GM12878 (cell line): ENCODE results near the gene MSL1. TPM values are rescaled to one million over a fixed set of nuclear protein-coding genes. Genes with fewer than 3 reads are reported as not detected.

Experiments
- CBFB ChIP-seq: IDR thresholded peaks from 2 replicates; pipeline ENCODE4 v1.6.1; 2016; ENCODE audit warnings: antibody characterized with exemption, low read depth
- CBX5 ChIP-seq: sonication (generic); IDR thresholded peaks from 2 replicates; pipeline ENCODE4 v1.6.1; 2016; ENCODE audit warnings: low read depth, moderate library complexity, mild to moderate bottlenecking, inconsistent platforms
- CEBPB ChIP-seq, 2 experiments: fragments of 150-350 bp in 1 of 2; IDR thresholded peaks; 2 replicates each; pipeline ENCODE4 v1.6.1; 2012 to 2014; ENCODE audit warnings: low read depth in 2 of 2, low read length in 2 of 2, borderline replicate concordance in 1 of 2, inconsistent platforms in 1 of 2
- CHD1 ChIP-seq: IDR thresholded peaks from 2 replicates; pipeline ENCODE4 v1.6.1; 2012; ENCODE audit warnings: low read depth, low read length, improper control_type of control experiment
- E4F1 ChIP-seq: fragments of 450-650 bp; IDR thresholded peaks from 2 replicates; pipeline ENCODE4 v1.6.1; 2018; ENCODE audit warnings: borderline replicate concordance, mild to moderate bottlenecking; ENCODE audit not compliant: partially characterized antibody
- HSF1 ChIP-seq: fragments of 150-350 bp; IDR thresholded peaks from 2 replicates; pipeline ENCODE4 v1.6.1; 2014; ENCODE audit warnings: mild to moderate bottlenecking, low read depth, low read length
- KAT2A ChIP-seq: conservative IDR thresholded peaks from 2 replicates; pipeline ENCODE4 v1.6.1; 2011; ENCODE audit warnings: low read depth, low read length; ENCODE audit not compliant: control insufficient read depth
- MYB ChIP-seq: fragments of 150-350 bp; IDR thresholded peaks from 2 replicates; pipeline ENCODE4 v1.6.1; 2014; ENCODE audit warnings: mild to moderate bottlenecking, low read depth, low read length, borderline replicate concordance
- NFYB ChIP-seq: IDR thresholded peaks from 2 replicates; pipeline ENCODE4 v1.6.1; 2011; ENCODE audit warnings: low read depth, mild to moderate bottlenecking, low read length, improper control_type of control experiment, moderate library complexity; ENCODE audit not compliant: insufficient read depth
- TBL1XR1 ChIP-seq: IDR thresholded peaks from 2 replicates; pipeline ENCODE4 v1.6.1; 2012; ENCODE audit warnings: low read depth, low read length, improper control_type of control experiment
- YY1 ChIP-seq: IDR thresholded peaks from 2 replicates; pipeline ENCODE4 v1.6.1; 2011; ENCODE audit warnings: low read depth, mild to moderate bottlenecking, low read length
- ZBED1 ChIP-seq: IDR thresholded peaks from 2 replicates; pipeline ENCODE4 v1.6.1; 2016; ENCODE audit warnings: borderline replicate concordance
- ZNF274 ChIP-seq: IDR thresholded peaks from one replicate; pipeline ENCODE4 v1.8.0; 2011; ENCODE audit not compliant: insufficient read length, insufficient read depth
- polyA plus RNA-seq, 11 experiments: library from polyadenylated mRNA; depleted of rRNA in 4 of 11; unstranded in 6 of 11; stranded (reverse) in 5 of 11; fragments of >200 nt; fragmentation: Nextera tagmentation in 4 of 11; fragmentation: Illumina TruSeq in 1 of 11; extraction: Ambion mirVana in 4 of 11; extraction: Trizol in 1 of 11; gene quantifications; 1 replicate in 1 of 11; 2 replicates in 10 of 11; pipeline versions ENCODE4 v1.2.1 to v1.2.3, GENCODE V29; 2011 to 2016; ENCODE audit warnings: inconsistent platforms in 2 of 11, missing spikeins in 2 of 11, low read depth in 1 of 11
- total RNA-seq, 4 experiments: library from RNA; depleted of rRNA in 3 of 4; stranded (reverse); fragments of >200 nt in 3 of 4; fragmentation: Illumina TruSeq in 1 of 4; extraction: Trizol in 1 of 4; gene quantifications; 2 replicates each; pipeline versions ENCODE4 v1.2.1 to v1.2.3, GENCODE V29; 2013 to 2021

MSL1 gene
- total and polyA plus RNA-seq, 10 of the 15 experiments (the other 5 are each of a cell fraction or from before 2014, with no cell fraction given), result 6.1 to 95.2 (median 51.8) TPM

DNA sequence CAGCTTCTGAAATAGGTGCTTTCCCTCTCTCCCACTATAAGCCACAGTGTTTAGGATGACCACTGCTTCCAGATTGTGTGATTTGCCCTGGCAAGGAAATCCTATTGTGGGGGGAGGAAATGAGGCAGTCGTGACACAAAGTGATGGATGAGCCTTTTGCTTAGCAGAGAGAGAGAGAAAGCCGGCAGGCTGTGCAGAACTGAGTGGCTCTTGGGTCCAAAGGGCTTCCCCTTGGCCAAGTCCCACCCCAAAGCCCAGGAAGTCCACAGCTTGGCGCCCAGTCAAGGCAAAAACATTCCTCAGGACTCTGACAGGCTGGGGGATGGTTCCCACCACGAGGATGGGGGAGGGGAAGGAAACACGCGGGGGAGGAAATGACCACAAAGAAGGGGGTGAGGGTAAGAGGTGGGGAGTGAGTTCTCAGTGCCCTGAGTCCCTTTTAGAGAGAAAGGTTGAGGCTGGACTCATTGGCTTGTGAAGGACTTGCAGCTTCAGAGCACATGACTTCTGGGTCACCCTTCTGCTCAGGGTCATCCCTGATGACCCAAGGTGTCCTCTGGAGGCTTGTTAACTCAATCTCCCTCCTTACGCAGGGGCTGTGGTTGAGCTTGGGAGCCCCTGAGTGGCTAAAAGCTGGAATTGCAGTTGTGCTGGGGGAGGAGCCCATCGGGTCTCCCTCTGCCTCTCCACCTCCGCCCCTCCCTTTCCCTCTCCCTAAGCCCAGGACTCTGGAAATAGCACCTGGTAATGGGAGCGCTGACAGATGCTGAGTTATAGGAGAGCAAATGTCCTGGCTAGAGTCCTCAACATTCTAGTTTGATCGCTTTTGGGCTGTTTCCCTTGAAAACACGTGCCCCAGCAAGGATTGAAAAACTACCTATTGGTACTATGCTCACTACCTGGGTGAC is 10.3 kb upstream of the MSL1 start (continued):
- TF ChIP-seq E4F1, result no peak
- TF ChIP-seq CEBPB (IDR thresholded peaks at IDR 0.05; ENCODE audit: borderline replicate concordance in 1 of 2, low read depth in 2 of 2, low read length in 2 of 2), result no peak
- no peak for TF ChIP-seq ZNF274
- no peak for TF ChIP-seq HSF1
- no peak for TF ChIP-seq KAT2A
- 0 out of 2 replicates have a peak, but pooled peaks have one; percentile 18 for TF ChIP-seq YY1
- no peak for TF ChIP-seq MYB
- TF ChIP-seq CBFB, result peak; percentile 76
- TF ChIP-seq CHD1, result no peak
- no peak for TF ChIP-seq NFYB
- peak; percentile 44; the same call in 1 of the 2 replicates for TF ChIP-seq TBL1XR1
- no peak for TF ChIP-seq ZBED1
- no peak for TF ChIP-seq CBX5
